GM19240 (cell line): Measurements from ENCODE around the gene MMGT1.

ENCODE experiments used
- DNase-seq: peaks from one replicate; pipeline ENCODE4 v3.0.0; 2011; ENCODE audit warnings: low spot score; ENCODE audit not compliant: insufficient read length

The MMGT1 gene

DNA sequence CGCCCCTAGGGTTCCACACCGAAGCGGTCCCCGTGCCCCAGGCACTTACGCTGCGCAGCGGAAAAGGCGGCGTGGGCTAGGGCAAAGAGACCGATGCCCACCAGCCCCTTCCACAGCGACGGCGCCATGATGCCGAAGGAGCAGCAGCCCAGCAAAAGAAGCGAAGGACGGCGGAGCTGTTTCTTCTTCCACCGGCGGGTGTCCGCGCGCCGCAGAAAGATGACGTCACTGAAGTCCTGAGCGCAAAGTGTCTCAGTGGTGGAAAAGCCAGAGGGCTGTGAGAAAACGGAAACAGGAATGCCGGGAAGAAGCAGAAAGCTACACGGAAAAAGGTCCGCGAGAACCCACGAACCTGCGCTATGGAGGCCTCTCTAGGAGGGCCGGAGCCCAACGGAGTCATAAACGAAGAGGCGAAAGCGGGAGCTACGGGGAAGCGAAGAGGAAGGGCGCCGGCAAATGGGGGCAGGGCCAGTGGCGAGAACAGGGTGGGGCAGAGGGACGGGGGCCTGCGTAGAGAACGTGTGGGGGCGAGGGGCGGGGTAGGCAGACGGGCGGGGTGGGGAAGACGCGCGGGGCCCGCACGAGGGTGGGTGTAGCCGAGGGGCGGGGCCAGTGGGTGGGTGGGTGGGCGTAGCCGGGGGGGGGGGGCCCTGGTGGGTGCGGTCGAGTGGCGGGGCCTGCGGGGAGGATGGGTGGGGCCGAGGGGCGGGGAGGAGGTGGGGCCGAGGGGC lies at the start of gene MMGT1:
TSS of gene MMGT1 (minus strand) at position 441 of the 731 bp plus-strand sequence. CDS start at position 128, 313 bp downstream.
- peak; percentile 44 for DNase-seq

DNA sequence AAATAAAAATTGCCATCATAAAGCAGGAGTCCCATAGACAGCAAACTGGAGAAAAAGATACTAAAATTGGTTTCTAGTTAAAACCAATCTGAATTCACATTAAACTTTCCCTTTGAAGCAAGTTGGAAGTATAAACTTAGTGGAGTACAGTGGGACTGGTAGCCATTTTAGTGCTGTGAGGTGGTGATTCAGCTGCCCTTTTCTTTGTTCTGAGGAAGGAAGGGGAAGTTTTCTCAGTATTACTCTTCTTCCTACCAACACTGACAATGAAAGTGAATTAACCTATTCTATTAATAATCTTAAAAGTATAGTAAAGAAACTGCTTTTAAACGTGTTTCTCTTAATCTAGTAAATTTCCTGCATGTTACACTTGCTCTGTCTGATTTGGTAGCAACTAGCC lies 48.1 kb upstream of the MMGT1 start:
- DNase-seq, result no peak

DNA sequence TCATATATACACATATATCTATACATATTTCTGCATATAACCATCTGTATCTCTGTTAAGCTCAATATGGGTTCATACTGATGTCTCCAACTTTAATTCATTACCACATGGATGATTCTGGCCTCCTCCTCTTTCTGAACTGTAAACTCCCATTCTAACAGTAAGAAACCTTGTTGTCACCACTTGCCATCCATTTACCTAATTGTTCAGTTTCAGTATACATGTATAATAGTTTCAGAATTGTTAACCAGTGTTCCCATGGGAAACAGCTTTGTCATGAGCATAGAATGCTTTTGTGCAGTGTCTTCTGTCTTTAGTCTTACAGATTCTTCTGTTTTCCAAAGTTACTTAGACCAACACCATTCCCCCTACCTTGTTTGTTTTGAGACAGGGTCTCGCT lies 47.4 kb upstream of the MMGT1 start:
- no peak for DNase-seq

DNA sequence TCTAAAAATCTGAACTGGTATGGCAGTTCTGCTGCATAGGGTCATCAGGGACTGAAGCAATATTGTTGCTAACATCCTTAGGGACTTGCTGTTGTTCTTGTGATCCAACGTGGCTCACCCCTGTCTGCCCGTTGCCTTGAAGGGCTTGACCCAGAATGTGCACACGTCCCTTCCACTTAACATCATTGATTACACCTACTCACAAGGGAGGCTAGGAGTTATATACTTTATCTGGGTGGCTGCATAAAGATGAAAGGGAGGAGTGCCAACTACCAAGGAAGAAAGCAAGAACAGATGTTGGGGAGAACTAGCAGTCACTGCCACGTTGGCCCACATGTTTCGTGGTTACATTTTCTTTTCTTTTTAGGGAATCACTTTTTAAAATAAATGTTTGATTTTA lies 45.4 kb upstream of the MMGT1 start:
- no peak for DNase-seq

DNA sequence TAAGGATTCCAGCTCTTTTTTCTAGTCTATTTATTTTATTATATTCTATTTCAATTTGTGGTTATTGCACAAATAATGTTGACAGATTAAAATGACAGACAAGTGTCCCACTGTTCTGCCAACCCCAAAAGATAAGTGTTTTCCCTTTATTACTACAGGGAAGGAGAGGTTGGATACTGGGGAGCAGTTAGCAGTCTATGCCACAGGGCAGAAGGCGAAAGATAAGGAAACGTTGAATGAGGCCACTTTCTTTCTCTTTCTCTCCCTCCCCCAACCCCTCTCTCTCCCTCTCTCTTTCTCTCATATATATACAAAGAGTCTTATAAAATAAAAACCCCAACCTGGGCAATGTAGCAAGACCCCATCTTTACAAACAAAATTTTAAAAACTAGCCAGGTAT lies 43.1 kb upstream of the MMGT1 start:
- no peak for DNase-seq

DNA sequence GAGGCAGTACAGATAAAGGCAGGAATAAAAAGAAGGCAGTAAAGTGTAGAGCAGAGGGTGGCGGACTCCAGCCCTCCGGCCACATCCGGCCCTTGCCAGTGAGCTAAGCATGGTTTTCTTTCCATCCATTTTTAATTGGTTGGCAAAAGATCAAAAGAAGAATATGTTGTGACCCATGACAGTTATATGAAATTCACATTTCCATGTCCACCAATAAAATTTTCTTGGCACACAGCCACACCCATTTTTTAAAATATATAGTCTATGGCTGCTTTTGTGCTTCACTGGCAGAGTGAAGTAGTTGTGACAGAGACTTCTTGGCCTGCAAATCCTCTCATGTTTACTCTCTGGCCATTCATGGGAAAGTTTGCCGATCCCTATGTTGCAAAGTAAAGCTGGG lies 41.2 kb upstream of the MMGT1 start:
- no peak for DNase-seq

DNA sequence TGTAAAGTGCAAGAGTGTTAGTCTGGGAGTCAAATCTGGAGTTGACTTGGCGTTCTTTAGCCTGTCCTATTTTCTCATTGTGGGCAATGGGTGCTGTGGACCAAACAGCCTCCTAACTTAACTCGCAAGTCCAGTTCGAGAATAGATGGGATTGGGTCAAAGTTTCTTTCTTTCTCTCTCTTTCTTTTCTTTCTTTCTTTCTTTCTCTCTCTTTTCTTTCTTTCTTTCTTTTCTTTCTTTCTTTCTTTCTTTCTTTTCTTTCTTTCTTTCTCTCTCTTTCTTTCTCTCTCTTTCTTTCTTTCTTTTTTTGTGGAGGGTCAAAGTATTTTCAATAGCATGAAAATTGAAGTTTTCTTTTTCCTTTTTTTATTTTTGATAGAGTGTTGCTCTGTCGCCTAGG lies 14.5 kb upstream of the MMGT1 start:
- no peak for DNase-seq

DNA sequence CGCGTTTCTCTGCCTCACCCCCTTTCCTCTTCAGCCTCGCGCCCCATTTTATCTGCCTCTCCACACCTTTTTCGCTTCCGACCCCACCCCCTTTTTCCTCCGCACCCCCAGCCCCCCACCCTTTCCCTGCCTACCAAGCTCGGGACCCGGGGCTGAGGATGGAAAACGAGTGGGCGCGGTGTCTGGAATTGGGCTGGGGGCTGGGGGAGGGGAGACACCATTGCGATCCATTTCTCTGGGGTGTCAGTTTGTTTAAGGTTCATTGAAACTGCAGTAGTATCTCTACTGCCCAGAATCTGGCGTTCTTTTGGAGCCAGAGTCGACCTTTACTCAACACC lies 12.2 kb upstream of the MMGT1 start:
- DNase-seq, result no peak

DNA sequence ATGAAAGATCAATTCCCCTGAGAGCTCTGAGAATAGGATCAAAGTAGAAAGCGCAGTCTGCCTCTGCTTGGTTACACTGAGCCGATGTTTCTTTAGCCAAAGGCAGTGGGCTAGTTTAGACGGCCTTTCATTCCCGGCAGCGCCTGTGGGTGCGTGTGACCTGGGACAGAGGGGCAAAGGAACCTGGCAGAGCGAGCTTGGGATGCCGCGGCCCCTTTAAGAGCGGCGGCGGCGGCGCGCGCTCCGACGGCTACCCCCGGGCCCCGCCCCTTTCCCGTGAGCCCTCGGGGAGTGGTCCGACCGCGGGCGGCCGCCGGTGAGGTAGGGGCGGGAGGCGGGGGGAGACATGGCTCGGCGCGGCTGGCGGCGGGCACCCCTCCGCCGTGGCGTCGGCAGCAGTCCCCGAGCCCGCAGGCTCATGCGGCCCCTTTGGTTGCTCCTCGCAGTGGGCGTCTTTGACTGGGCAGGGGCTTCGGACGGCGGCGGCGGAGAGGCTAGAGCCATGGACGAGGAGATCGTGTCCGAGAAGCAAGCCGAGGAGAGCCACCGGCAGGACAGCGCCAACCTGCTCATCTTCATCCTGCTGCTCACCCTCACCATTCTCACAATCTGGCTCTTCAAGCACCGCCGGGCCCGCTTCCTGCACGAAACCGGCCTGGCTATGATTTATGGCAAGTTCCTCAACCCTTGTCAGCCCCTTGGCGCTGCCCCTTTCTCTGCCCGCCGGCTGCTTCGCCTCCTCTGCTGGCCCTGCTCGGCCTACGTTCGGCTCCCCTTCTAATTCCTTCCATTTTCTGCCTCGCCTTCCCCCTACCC lies 11.6 kb upstream of the MMGT1 start, which contains the start of gene SLC9A6:
TSS of gene SLC9A6 (plus strand) at position 279 of the 816 bp plus-strand sequence. CDS start at position 503, 224 bp downstream.
- peak; percentile 41 for DNase-seq

DNA sequence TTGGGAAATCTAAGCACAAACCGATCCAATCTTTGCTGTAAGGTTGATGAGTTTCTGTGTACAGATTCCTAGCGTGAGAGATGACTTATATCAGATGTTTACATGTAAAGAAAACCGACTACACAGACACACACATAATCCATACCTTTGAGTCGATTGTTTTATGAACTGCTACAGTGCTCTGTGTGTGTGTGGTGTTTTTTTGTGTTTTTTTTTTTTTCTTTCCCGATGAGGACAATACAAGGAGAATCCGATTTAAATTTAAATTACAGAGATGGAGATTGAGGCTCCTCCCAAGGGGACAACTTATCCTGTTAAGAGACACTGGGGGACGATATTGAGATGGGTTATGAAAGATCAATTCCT lies 11.0 kb upstream of the MMGT1 start:
- DNase-seq, result no peak

DNA sequence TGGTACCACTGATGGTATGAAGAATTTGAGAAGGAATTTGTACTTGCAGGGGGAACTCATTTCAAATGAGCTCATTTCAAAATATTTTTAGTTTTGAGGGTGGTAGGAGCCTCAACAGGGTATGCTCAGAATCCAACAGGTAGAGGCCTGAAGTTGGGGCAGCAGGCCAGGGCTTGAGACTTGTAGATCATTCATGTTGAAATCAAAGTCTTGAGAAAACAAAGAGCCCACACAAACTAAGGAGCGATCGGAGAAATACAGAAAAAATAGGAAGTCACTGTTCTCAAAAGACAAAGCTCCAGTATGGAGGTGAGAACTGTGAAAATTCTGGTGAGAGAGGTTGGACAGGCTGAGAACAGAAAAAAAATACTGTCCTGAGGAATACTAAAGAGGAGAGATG lies 10.5 kb upstream of the MMGT1 start:
- no peak for DNase-seq

DNA sequence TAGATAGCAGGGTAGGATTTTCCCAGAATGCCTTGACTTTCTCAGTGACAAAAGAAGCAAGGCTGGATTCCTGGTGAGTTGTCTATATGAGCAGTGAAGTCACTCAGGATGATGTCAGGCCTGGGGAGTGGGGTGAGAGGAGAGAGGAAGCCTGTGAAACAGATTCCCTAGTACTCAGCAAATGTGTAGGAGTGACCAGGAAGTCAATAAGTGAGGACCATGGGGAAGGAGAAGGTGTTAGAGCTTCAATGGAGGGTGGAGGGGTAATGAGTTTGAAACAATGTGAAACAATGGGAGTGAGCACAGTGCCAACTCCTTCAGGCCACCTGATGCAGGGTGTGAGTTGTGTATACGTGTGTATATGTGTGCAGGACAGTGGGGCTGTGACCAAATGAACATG lies 9.1 kb upstream of the MMGT1 start:
- no peak for DNase-seq

DNA sequence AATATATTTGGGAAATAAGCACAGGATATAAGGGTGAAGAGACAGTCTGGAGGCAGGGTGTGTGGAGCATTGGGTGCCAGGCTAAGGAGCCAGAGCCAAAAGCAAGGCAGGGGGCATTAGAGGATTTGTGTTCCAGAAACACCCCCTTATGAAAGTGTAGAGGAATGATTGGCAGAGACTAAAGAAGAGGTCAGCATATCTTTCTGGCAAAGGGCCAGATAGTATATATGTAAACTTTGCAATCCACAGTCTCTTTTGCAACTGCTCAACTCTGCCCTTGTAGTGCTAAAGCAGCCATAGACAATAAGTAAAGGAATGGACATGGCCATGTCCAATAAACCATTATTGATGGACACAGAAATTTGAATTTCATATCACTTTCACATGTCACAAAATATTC lies 7.9 kb upstream of the MMGT1 start:
- no peak for DNase-seq

DNA sequence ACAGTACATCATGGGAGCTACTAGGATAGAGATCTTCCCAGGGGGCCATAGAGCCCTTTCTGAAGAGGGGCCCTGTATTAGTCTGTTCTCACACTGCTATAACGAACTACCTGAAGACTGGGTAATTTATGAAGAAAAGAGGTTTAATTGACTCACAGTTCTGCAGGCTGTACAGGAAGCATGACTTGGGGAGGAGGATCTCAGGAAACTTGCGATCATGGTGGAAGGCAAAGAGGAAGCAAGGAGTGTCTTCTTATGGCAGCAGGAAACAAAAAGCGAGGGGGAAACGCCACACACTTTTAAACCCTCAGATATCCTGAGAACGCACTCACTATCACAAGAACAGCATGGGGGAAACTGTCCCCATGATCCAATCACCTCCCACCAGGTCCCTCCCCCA lies 7.2 kb upstream of the MMGT1 start:
- DNase-seq, result no peak

DNA sequence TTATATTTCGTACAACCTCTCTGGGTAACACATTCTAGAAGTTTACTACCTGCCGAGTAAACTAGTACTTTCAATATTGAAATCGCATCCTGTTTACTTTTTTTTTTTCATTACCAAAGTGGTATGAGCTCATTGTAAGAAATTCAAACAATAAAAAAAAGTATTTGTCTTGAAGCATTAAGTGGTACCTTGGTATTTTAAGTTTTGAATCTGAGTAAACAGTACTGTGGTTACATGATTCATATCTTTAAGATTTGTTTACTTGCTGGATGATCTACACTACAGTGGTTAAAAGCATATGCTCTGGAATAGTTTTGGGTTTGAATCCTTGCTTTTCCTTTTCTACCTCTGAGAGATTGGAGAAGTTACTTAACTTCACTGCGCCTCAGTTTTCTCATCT lies 3.8 kb upstream of the MMGT1 start:
- no peak for DNase-seq

DNA sequence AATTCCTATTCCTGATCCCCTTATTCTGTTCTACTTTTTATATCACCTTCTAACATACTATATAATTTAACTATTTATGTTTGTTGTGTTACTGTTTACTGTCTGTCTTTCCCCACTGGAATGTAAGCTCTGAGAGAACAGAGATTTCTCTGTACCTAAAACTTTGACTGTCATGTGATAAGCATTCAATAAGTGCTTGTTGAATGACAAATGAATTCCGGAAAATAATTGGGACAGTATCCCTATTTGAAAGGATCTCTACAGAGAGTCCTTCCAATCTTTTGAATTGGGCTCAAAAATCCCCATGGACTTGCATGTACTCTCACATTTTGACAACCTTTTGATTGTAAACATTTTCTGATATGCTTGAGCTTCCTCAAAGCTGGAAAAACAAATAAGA lies 1.6 kb upstream of the MMGT1 start:
- DNase-seq, result no peak

DNA sequence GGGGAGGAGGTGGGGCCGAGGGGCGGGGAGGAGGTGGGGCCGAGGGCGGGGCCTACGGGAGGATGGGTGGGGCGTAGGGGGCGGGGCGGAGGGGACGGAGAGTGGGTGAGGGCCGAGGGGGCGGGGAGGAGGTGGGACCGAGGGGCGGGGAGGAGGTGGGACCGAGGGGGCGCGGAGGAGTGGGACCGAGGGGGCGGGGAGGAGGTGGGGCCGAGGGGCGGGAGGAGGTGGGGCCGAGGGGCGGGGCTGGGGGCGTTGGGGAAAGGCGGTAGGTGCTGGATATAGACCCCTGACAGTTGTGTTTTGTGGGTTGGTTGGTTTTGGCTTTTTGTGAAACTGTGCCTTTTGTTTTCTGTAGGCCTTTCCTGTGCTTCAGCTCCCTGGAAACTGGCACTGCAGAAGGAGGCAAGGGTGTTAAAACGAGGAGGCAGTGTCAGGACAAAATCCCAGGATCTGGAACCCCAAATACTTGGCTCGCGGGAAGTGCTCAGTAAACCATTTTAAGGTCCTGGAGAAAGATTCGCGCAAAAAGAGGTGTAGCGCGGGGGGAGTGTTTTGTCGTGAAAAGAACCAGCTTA lies 580 bp upstream of the MMGT1 start:
- no peak for DNase-seq

DNA sequence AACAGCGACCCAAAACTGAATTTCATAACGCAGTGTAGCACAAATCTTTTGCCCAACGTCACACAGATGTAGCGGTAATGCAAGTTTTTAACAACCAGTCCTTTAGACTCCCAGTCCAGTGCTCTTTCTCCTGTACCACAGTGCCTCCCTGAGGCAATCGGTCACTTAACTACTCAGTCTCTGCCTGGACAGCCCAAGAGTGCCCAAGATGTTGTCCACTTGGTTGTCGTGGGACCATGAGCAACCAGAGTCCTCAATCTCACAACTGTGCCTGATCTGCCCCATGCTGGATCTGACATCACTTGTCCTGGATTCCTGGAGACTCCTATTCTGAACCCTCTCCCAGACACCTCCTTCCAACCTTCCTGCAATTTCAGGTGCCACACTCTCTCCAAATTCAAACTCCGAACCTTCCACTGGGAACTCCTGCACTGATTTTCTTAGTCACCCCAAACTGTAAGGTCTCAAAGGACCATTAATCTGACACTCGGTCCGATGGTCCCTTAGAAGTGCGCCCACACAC lies 702 bp downstream of the MMGT1 start:
- no peak for DNase-seq

DNA sequence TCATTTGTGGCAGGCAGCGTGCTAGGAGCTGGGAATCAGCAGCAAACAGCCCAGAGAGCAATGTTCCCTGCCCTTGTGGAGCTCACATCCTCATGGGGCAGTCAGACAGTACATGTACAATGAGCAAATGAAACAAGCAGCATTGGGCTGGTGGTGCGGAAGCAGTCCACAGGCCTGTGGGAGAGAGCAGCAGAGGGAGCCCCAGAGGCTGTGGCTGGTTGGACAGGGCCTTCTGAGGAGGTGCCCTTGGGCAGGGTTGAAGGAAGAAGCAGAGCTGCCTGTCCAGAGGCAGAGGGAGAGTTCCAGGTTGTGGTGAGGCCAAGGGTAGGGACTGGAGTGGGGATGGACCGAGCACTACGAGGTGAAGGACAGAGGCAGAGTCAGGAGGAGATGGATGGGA lies 22.5 kb downstream of the MMGT1 start:
- DNase-seq, result no peak

DNA sequence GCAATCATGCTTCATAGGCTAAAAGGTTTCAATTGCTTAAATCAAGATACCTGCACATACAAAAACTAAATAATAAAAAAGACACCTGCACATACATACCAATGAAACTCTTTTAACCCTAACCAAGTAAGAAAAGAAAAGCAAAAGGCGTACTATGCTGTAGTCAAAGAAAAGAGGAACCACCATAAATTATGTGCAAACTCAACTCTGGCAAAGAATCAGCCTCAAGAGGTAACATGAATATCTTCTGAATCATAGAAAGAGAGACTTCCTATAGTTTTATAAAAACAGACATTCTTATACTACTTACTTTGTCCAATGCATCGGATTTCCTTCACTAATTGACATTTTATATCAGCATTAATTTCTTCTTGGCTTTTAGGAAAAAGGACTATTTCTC lies 29.3 kb downstream of the MMGT1 start:
- DNase-seq, result no peak

DNA sequence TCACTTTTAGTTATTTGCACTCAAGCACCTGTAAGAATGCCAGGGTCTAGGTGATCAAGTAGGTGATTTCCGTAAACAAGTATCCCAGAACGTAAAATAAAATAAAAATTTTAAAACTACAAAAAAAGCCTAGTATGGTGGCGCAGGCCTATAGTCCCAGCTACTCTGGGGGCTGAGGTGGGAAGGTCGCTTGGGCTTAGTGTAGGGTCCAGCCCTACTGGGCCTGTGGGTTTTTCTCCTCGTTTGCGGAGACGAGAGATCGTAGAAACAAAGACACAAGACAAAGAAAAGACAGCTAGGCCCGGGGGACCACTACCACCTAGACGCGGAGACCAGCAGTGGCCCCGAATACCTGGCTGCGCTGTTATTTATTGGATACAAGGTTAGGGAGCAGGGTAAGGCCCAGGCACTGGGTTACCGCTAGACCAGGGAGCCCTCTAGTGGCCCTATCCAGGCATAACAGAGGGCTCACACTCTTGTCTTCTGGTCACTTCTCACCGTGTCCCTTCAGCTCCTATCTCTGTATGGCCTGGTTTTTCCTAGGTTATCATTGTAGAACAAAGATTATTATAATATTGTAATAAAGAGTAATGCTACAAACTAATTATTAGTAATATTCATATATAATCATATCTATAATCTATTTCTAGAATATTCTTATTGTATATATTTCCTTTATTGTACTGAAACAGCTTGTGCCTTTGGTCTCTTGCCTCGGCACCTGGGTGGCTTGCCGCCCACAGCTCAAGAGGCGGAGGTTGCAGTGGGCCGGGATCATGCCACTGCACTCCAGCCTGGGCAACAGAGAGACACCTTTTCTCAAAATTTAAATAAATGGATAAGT lies 41.9 kb downstream of the MMGT1 start:
- no peak for DNase-seq

DNA sequence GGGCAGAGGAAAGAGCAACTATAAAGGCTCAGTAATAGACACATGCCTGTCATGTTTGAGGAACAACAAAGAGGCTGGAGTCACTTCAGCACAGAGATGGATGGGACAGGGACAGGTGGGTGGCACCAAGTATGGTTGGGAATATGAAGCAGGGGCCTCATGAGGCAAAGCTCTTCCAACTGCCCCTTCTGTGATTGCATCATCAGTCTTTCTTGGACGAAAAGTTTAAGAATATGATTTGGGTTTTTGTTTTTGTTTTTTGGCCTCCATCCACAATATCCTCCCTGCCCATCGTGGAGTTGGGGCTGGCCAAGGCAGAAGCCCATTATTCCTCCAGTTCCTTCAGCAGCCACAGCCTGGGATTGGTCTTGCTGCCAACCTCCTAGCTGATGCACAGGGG lies 45.9 kb downstream of the MMGT1 start:
- no peak for DNase-seq
